Gastrocnemius medialis (tissue), 4 donors: Measurements from ENCODE around the gene HSD3B7. TPM values are rescaled to one million over a fixed set of nuclear protein-coding genes. Genes with fewer than 3 reads are reported as not detected.

Source experiments
- ATAC-seq, 2 donors: fragments of 150-250 bp; one replicate each; pipeline ENCODE4 v1.9.1; 2016
- DNase-seq, 2 donors: peaks; one replicate each; pipeline ENCODE4 v3.0.0-alpha.2; 2019
- H3K27ac ChIP-seq, 4 donors: fragments of 200-600 bp; sonication (generic); 1 replicate in 1 of 4; 2 replicates in 3 of 4; pipeline ENCODE4 v1.5.1; 2016 to 2018; ENCODE audit warnings: mild to moderate bottlenecking in 2 of 4, moderate library complexity in 1 of 4
- H3K27me3 ChIP-seq, 3 donors: fragments of 200-600 bp; sonication (generic) in 2 of 3; 1 replicate in 1 of 3; 2 replicates in 2 of 3; pipeline versions ENCODE4 v1.5.1 to v1.6.0; 2016 to 2019; ENCODE audit warnings: mild to moderate bottlenecking in 1 of 3, moderate library complexity in 1 of 3
- H3K36me3 ChIP-seq, 2 donors: fragments of 200-600 bp; sonication (generic) in 1 of 2; one replicate each; pipeline ENCODE4 v1.5.1; 2017 to 2018
- H3K4me1 ChIP-seq, 2 donors: fragments of 200-600 bp; sonication (generic) in 1 of 2; one replicate each; pipeline ENCODE4 v1.5.1; 2016 to 2017; ENCODE audit warnings: mild to moderate bottlenecking in 2 of 2
- H3K4me3 ChIP-seq, 4 donors: fragments of 200-600 bp; sonication (generic) in 3 of 4; 1 replicate in 1 of 4; 2 replicates in 3 of 4; pipeline ENCODE4 v1.5.1; 2016 to 2019; ENCODE audit warnings: mild to moderate bottlenecking in 2 of 4
- H3K9me3 ChIP-seq, 3 donors: fragments of 200-600 bp; sonication (generic) in 2 of 3; 1 replicate in 1 of 3; 2 replicates in 2 of 3; pipeline ENCODE4 v1.5.1; 2016 to 2019
- CTCF ChIP-seq, 5 experiments: fragments of 450-650 bp in 3 of 5; fragments of 200-600 bp in 2 of 5; sonication (generic) in 2 of 5; IDR thresholded peaks in 4 of 5; conservative IDR thresholded peaks in 1 of 5; 1 replicate in 4 of 5; 2 replicates in 1 of 5; pipeline ENCODE4 v1.5.1; 2016 to 2019; ENCODE audit warnings: antibody characterized with exemption in 5 of 5, mild to moderate bottlenecking in 3 of 5, moderate library complexity in 3 of 5
- POLR2A ChIP-seq, 2 donors: fragments of 450-650 bp; IDR thresholded peaks; one replicate each; pipeline ENCODE4 v1.6.1; 2017; ENCODE audit warnings: antibody characterized with exemption in 2 of 2, mild to moderate bottlenecking in 2 of 2, moderate library complexity in 2 of 2
- in situ Hi-C, 4 donors: fragments of 200-750 bp; cut with MboI; loops; one replicate each; pipeline versions ENCODE4 v1.15.0 to v1.8.0; 2017; ENCODE audit warnings: low sequenced_read_pairs in 4 of 4
- intact Hi-C: fragments of 100-400 bp; cut with DNase I; formaldehyde crosslinking; loops from one replicate; pipeline ENCODE4 v1.15.1; 2023; ENCODE audit warnings: low total_unique reads
- total RNA-seq, 4 donors: library from RNA; depleted of rRNA; stranded (reverse); fragments of >200 nt; gene quantifications; one replicate each; pipeline versions ENCODE4 v1.1.0 to v1.2.3, GENCODE V29; 2016

The HSD3B7 gene
- total RNA-seq, 4 donors from 2014 or later = 1.5 to 6.8 (median 5.4) TPM

DNA sequence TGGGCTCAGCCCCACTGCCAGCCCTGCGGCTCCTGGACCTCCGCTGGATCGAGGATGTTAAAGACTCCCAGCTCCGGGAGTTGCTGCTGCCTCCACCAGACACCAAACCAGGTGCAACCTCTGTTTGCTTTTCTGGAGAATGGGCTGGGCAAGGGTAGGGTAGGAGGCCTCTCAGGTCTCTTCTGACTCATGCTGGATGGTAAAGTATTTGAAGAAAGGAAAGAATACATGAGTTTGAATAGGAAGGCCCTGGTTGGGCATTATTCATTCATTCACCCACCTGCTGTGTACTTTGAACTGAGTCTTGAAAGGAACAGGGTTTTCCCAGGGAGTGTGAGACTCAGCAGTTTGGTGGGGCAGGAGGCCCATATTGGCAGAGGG, 42.6 kb upstream of the HSD3B7 start:
- Histone ChIP-seq H3K4me1 (peaks cover 5 to 6% of the 10 kb centered on the region in 2 donors), H3K4me3 (no peak overlapping the region), H3K9me3 (no peaks in the 10 kb centered on the region), H3K36me3 (peaks cover 0 to 10% of the 10 kb centered on the region in 2 donors), H3K27me3 (no peaks in the 10 kb centered on the region), H3K27ac (peak overlapping the region in 2 of 4 donors; percentile 19 to 25)
- DNase-seq = no peak
- in situ Hi-C loops = no loop called here
- ATAC-seq = no peak
- intact Hi-C loops = loop anchor here (1.0 kb wide), 1 partner anchor 19 kb away; the partner anchor contains the start of gene FBXL19
- TF ChIP-seq POLR2A (IDR thresholded peaks at IDR 0.05) (no peak), CTCF (IDR thresholded peaks at IDR 0.05 in 4 of 5, conservative IDR thresholded peaks at IDR 0.05 in 1 of 5) (no peak)

GRCh38 chr16:30944352-30944751, 40.7 kb upstream of the HSD3B7 start:
- no peak for ATAC-seq
- intact Hi-C loops = no loop called here
- Histone ChIP-seq H3K4me3 (no peak overlapping the region), H3K4me1 (peaks cover 5 to 15% of the 10 kb centered on the region in 2 donors), H3K9me3 (no peaks in the 10 kb centered on the region), H3K27ac (no peak overlapping the region), H3K27me3 (no peaks in the 10 kb centered on the region), H3K36me3 (peaks cover 0 to 10% of the 10 kb centered on the region in 2 donors)
- no peak for DNase-seq
- TF ChIP-seq POLR2A (IDR thresholded peaks at IDR 0.05) (no peak), CTCF (IDR thresholded peaks at IDR 0.05 in 4 of 5, conservative IDR thresholded peaks at IDR 0.05 in 1 of 5) (no peak)
- in situ Hi-C loops = no loop called here

GRCh38 chr16:30946671-30947540, 38.1 kb upstream of the HSD3B7 start:
- Histone ChIP-seq H3K9me3 (no peaks in the 10 kb centered on the region), H3K27me3 (no peaks in the 10 kb centered on the region), H3K36me3 (peaks cover 0 to 10% of the 10 kb centered on the region in 2 donors), H3K4me3 (no peak overlapping the region), H3K27ac (no peak overlapping the region), H3K4me1 (peaks cover 18 to 32% of the 10 kb centered on the region in 2 donors)
- DNase-seq (no peak), ATAC-seq (no peak)
- in situ Hi-C loops (no loop called here), intact Hi-C loops (no loop called here)
- TF ChIP-seq POLR2A (IDR thresholded peaks at IDR 0.05) (no peak), CTCF (IDR thresholded peaks at IDR 0.05 in 4 of 5, conservative IDR thresholded peaks at IDR 0.05 in 1 of 5) (no peak)

DNA sequence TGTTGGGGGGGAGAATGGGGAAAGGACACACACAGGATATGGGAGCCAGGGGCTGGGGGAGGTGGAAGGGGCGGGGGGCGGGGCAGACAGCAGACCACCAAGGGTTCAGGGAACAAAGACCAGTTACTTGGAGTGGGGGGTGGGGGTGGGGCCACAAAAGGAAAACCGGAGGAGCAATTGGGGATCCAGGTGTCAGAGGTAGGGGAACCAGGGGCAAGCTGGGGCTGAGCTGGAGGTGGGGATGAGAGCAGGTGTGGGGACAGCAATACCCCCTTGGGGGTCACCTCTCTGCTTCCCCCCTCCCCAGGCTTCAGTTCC, 37.5 kb upstream of the HSD3B7 start:
- intact Hi-C loops (no loop called here), in situ Hi-C loops (no loop called here)
- DNase-seq (no peak), ATAC-seq (no peak)
- H3K4me1 ChIP-seq = peaks cover 14 to 28% of the 10 kb centered on the region in 2 donors
- no peaks in the 10 kb centered on the region for H3K27me3 ChIP-seq
- no peak overlapping the region for H3K4me3 ChIP-seq
- TF ChIP-seq CTCF (IDR thresholded peaks at IDR 0.05 in 4 of 5, conservative IDR thresholded peaks at IDR 0.05 in 1 of 5) = no peak
- no peak for TF ChIP-seq POLR2A (IDR thresholded peaks at IDR 0.05)
- peak overlapping the region in 2 of 4 donors; percentile 74 to 86 for H3K27ac ChIP-seq
- peaks cover 0 to 7% of the 10 kb centered on the region in 2 donors for H3K36me3 ChIP-seq
- no peaks in the 10 kb centered on the region for H3K9me3 ChIP-seq
